H1 (cell line): Measurements from ENCODE around the gene PSG7. TPM values are rescaled to one million over a fixed set of nuclear protein-coding genes. Genes with fewer than 3 reads are reported as not detected.
"Not testable (repeated sequence)": the region's sequence is repeated elsewhere in the genome, so short reads cannot be mapped to it uniquely, and the experiment has no call there.

Experiments
- CTCF ChIA-PET: fragments of 300-600 bp; sonication (Branson Sonifier 250); formaldehyde crosslinking; loops from one replicate; lab custom pipeline; 2021; ENCODE audit not compliant: partially characterized antibody; lab: Charles Lee
- POLR2A ChIA-PET: fragments of 300-600 bp; sonication (Branson Sonifier 250); formaldehyde crosslinking; loops from one replicate; lab custom pipeline; 2021; ENCODE audit warnings: inconsistent platforms; ENCODE audit not compliant: partially characterized antibody; lab: Charles Lee
- DNase-seq, 2 experiments: peaks; one replicate each; pipeline versions ENCODE4 v3.0.0 to v3.0.0-alpha.2; 2010 to 2022; ENCODE audit warnings: low spot score in 2 of 2, low read depth in 1 of 2, mixed read lengths in 1 of 2
- FAIRE-seq: peaks from 2 replicates; lab custom pipeline; 2011; peaks lifted over from hg19 to GRCh38; lab: Jason Lieb, UNC
- H2AFZ ChIP-seq: 2 replicates; pipeline ENCODE4 v1.8.1; 2012; ENCODE audit warnings: low read length, inconsistent platforms
- H2AK5ac ChIP-seq: 2 replicates; pipeline ENCODE4 v1.6.1; 2013; ENCODE audit warnings: low read depth, low read length
- H2BK120ac ChIP-seq: replicated peaks from 2 replicates; pipeline ENCODE3; 2013; ENCODE audit warnings: low read depth, low read length, inconsistent platforms
- H2BK12ac ChIP-seq: 2 replicates; pipeline ENCODE4 v1.6.1; 2013; ENCODE audit warnings: low read depth, low read length
- H2BK15ac ChIP-seq: 2 replicates; pipeline ENCODE4 v1.6.1; 2013; ENCODE audit warnings: low read length
- H2BK20ac ChIP-seq: 2 replicates; pipeline ENCODE4 v1.6.1; 2013; ENCODE audit warnings: low read length
- H2BK5ac ChIP-seq: 2 replicates; pipeline ENCODE4 v1.6.1; 2013; ENCODE audit warnings: low read depth, low read length
- H3K14ac ChIP-seq: 2 replicates; pipeline ENCODE4 v1.6.1; 2013; ENCODE audit warnings: inconsistent platforms; ENCODE audit not compliant: insufficient read length
- H3K18ac ChIP-seq: 2 replicates; pipeline ENCODE4 v1.6.1; 2013; ENCODE audit warnings: low read length; ENCODE audit errors: extremely low read depth
- H3K23ac ChIP-seq: 2 replicates; pipeline ENCODE4 v1.6.1; 2013; ENCODE audit warnings: inconsistent platforms; ENCODE audit not compliant: insufficient read length
- H3K23me2 ChIP-seq: 2 replicates; pipeline ENCODE4 v1.6.1; 2013; ENCODE audit warnings: low read depth, low read length
- H3K27ac ChIP-seq: 2 replicates; pipeline ENCODE4 v1.6.1; 2011; ENCODE audit warnings: low read depth, low read length, inconsistent platforms
- H3K27me3 ChIP-seq, 4 experiments: replicated peaks in 1 of 4; 1 replicate in 1 of 4; 2 replicates in 3 of 4; pipeline versions ENCODE4 v1.6.1 to v1.8.1; 2011 to 2013; ENCODE audit warnings: low read length in 3 of 4, mild to moderate bottlenecking in 3 of 4, inconsistent platforms in 2 of 4, mixed read lengths in 2 of 4, moderate library complexity in 1 of 4; ENCODE audit not compliant: control insufficient read depth in 3 of 4, insufficient read depth in 3 of 4; ENCODE audit errors: extremely low read depth in 1 of 4
- H3K36me3 ChIP-seq, 4 experiments: 2 replicates each; pipeline versions ENCODE4 v1.6.1 to v1.8.1; 2011 to 2013; ENCODE audit warnings: mild to moderate bottlenecking in 4 of 4, low read length in 3 of 4, moderate library complexity in 2 of 4, control low read depth in 1 of 4, inconsistent platforms in 1 of 4; ENCODE audit not compliant: insufficient read depth in 4 of 4, control insufficient read depth in 2 of 4
- H3K4ac ChIP-seq: replicated peaks from 2 replicates; pipeline ENCODE3; 2013; ENCODE audit warnings: low read length, low read depth, mixed read lengths, inconsistent platforms; ENCODE audit not compliant: insufficient read length
- H3K4me1 ChIP-seq, 4 experiments: replicated peaks in 1 of 4; 1 replicate in 1 of 4; 2 replicates in 3 of 4; pipeline versions ENCODE4 v1.6.1 to v1.8.1; 2011 to 2013; ENCODE audit warnings: low read length in 3 of 4, inconsistent platforms in 2 of 4, mixed read lengths in 1 of 4; ENCODE audit not compliant: insufficient read depth in 4 of 4, control insufficient read depth in 3 of 4
- H3K4me2 ChIP-seq, 2 experiments: 2 replicates each; pipeline versions ENCODE4 v1.6.1 to v1.8.1; 2011 to 2013; ENCODE audit warnings: low read depth in 2 of 2, low read length in 2 of 2, control low read depth in 1 of 2, inconsistent platforms in 1 of 2, mild to moderate bottlenecking in 1 of 2; ENCODE audit not compliant: insufficient read depth in 1 of 2
- H3K4me3 ChIP-seq, 4 experiments: fragments of 200-600, 300-600 bp in 1 of 4; sonication (generic), shearing (Covaris generic), sonication (Bioruptor Twin) in 1 of 4; 2 replicates each; pipeline versions ENCODE4 v1.5.1 to v1.8.1; 2011 to 2016; ENCODE audit warnings: low read length in 4 of 4, low read depth in 3 of 4, control low read depth in 2 of 4, inconsistent platforms in 2 of 4, mild to moderate bottlenecking in 2 of 4, mixed read lengths in 1 of 4, moderate library complexity in 1 of 4; ENCODE audit not compliant: insufficient read depth in 2 of 4; ENCODE audit errors: extremely low read depth in 1 of 4
- H3K56ac ChIP-seq: replicated peaks from 2 replicates; pipeline ENCODE3; 2013; ENCODE audit warnings: low read depth, mild to moderate bottlenecking, mixed read lengths, low read length, inconsistent platforms; ENCODE audit not compliant: insufficient read length
- H3K79me1 ChIP-seq: 2 replicates; pipeline ENCODE4 v1.6.1; 2013; ENCODE audit warnings: low read depth, low read length, control low read depth
- H3K79me2 ChIP-seq, 2 experiments: 2 replicates each; pipeline versions ENCODE4 v1.6.1 to v1.8.1; 2012 to 2013; ENCODE audit warnings: low read length in 2 of 2, mild to moderate bottlenecking in 2 of 2, inconsistent platforms in 1 of 2; ENCODE audit not compliant: insufficient read depth in 2 of 2, control insufficient read depth in 1 of 2
- H3K9ac ChIP-seq, 4 experiments: replicated peaks in 1 of 4; 1 replicate in 1 of 4; 2 replicates in 3 of 4; pipeline versions ENCODE4 v1.6.1 to v1.8.1; 2011 to 2013; ENCODE audit warnings: low read depth in 3 of 4, low read length in 3 of 4, control low read depth in 2 of 4, mild to moderate bottlenecking in 2 of 4, moderate library complexity in 2 of 4, inconsistent platforms in 1 of 4; ENCODE audit errors: extremely low read depth in 1 of 4
- H3K9me3 ChIP-seq, 2 experiments: 2 replicates each; pipeline versions ENCODE4 v1.6.1 to v1.8.1; 2012 to 2013; ENCODE audit warnings: mild to moderate bottlenecking in 2 of 2, moderate library complexity in 2 of 2, control low read depth in 1 of 2, inconsistent platforms in 1 of 2, low read depth in 1 of 2, low read length in 1 of 2, mixed read lengths in 1 of 2; ENCODE audit not compliant: insufficient read depth in 2 of 2
- H4K20me1 ChIP-seq, 2 experiments: replicated peaks in 1 of 2; 2 replicates each; pipeline versions ENCODE3 to v1.8.1; 2011 to 2013; ENCODE audit warnings: inconsistent platforms in 2 of 2, low read length in 2 of 2, mild to moderate bottlenecking in 1 of 2; ENCODE audit not compliant: insufficient read depth in 2 of 2, control insufficient read depth in 1 of 2
- H4K5ac ChIP-seq: 2 replicates; pipeline ENCODE4 v1.6.1; 2013; ENCODE audit warnings: low read length, low read depth, mixed read lengths, inconsistent platforms; ENCODE audit not compliant: insufficient read length
- H4K8ac ChIP-seq: 2 replicates; pipeline ENCODE4 v1.8.0; 2013; ENCODE audit warnings: mild to moderate bottlenecking, moderate library complexity, low read length, inconsistent platforms; ENCODE audit not compliant: insufficient read depth; ENCODE audit errors: extremely low read depth
- H4K91ac ChIP-seq: replicated peaks from 2 replicates; pipeline ENCODE3; 2013; ENCODE audit warnings: low read length, mixed read lengths, inconsistent platforms; ENCODE audit not compliant: insufficient read length
- WGBS, 2 experiments: shearing (Covaris generic) in 1 of 2; methylation state at CpG; one replicate each; pipeline versions ENCODE4 v1.1.6 to v1.1.7; 2013 to 2015; ENCODE audit warnings: low lambda C conversion rate in 2 of 2, mixed read lengths in 2 of 2, inconsistent platforms in 1 of 2, low coverage in 1 of 2, missing lambda C conversion rate in 1 of 2; ENCODE audit not compliant: insufficient replicate concordance in 2 of 2, insufficient coverage in 1 of 2, insufficient read length in 1 of 2; ENCODE audit errors: extremely low coverage in 1 of 2, missing lambda C conversion rate in 1 of 2; 5-methylcytosine and 5-hydroxymethylcytosine counted together
- polyA plus RNA-seq, 7 experiments: library from polyadenylated mRNA; depleted of rRNA in 3 of 7; stranded (reverse) in 5 of 7; unstranded in 2 of 7; fragments of >200 nt in 5 of 7; fragments of 200-250 nt in 2 of 7; gene quantifications; 1 replicate in 5 of 7; 2 replicates in 1 of 7; 4 replicates in 1 of 7; pipeline versions ENCODE4 v1.2.1 to v1.2.3, GENCODE V29; 2011 to 2013; ENCODE audit warnings: missing spikeins in 2 of 7, mixed read lengths in 2 of 7
- total RNA-seq: library from RNA; stranded (reverse); fragmentation: NEBNext Ultra II Directional; extraction: Animal tissue kit (Norgen Biotek cat#: 25700); gene quantifications from 2 replicates; pipeline ENCODE4 v1.2.1, GENCODE V29; 2021

The PSG7 gene
- total and polyA plus RNA-seq, 2 of the 8 experiments (the other 6 are each of a cell fraction or from before 2014, with no cell fraction given): not detected

- H3K9ac ChIP-seq, H2AK5ac ChIP-seq, H2BK120ac ChIP-seq, H3K79me1 ChIP-seq, H3K56ac ChIP-seq, H3K4ac ChIP-seq, H2BK20ac ChIP-seq, H3K4me1 ChIP-seq, FAIRE-seq, H2BK12ac ChIP-seq, H4K5ac ChIP-seq, H3K23ac ChIP-seq, H4K91ac ChIP-seq, H3K36me3 ChIP-seq, H4K20me1 ChIP-seq, H3K27ac ChIP-seq, H3K4me2 ChIP-seq, H3K18ac ChIP-seq, H3K14ac ChIP-seq, H3K23me2 ChIP-seq, POLR2A ChIA-PET, H3K4me3 ChIP-seq, H2BK15ac ChIP-seq, H3K79me2 ChIP-seq, H2BK5ac ChIP-seq, CTCF ChIA-PET, H4K8ac ChIP-seq, DNase-seq, H3K27me3 ChIP-seq, H2AFZ ChIP-seq: not testable (repeated sequence)
- peaks cover 40 to 79% of the 10 kb centered on the region in 2 experiments for H3K9me3 ChIP-seq
- WGBS, 2 experiments: 79% methylated on average over 4 of the region's 4 CpGs; no CpG with 5 or more reads in 1 of the 2 experiments
Observed at GRCh38 chr19:42912941-42913340, 24.1 kb downstream of the PSG7 start.

- 80% methylated on average over 5 of the region's 5 CpGs; no CpG with 5 or more reads in 1 of the 2 experiments for WGBS, 2 experiments
- H2AFZ ChIP-seq, H2BK15ac ChIP-seq, H4K5ac ChIP-seq, FAIRE-seq, H3K4ac ChIP-seq, H2BK120ac ChIP-seq, H3K56ac ChIP-seq, H4K91ac ChIP-seq, H3K14ac ChIP-seq, H3K23me2 ChIP-seq, H4K20me1 ChIP-seq, H2BK12ac ChIP-seq, H3K27ac ChIP-seq, H2AK5ac ChIP-seq, H3K36me3 ChIP-seq, H3K27me3 ChIP-seq, H3K79me1 ChIP-seq, H3K4me1 ChIP-seq, POLR2A ChIA-PET, H3K9ac ChIP-seq, H3K79me2 ChIP-seq, H3K18ac ChIP-seq, H3K4me3 ChIP-seq, H3K23ac ChIP-seq, H4K8ac ChIP-seq, DNase-seq, H3K4me2 ChIP-seq, H2BK5ac ChIP-seq, H2BK20ac ChIP-seq, CTCF ChIA-PET: not testable (repeated sequence)
- peaks cover 37 to 77% of the 10 kb centered on the region in 2 experiments for H3K9me3 ChIP-seq
Observed at GRCh38 chr19:42911731-42912130, 25.3 kb downstream of the PSG7 start.
